A549 (cell line): ENCODE data around the gene PRPSAP2. TPM values are rescaled to one million over a fixed set of nuclear protein-coding genes. Genes with fewer than 3 reads are reported as not detected.

Experiments
- ATAC-seq, 2 experiments: fragments of 200-7000 bp in 1 of 2; fragments of >200 bp in 1 of 2; cut with Nextera tagmentation in 1 of 2; cut with Tn5 transposase in 1 of 2; 3 replicates each; pipeline versions ENCODE4 v1.8.0 to v1.9.1; 2018 to 2020; ENCODE audit warnings: mild to moderate bottlenecking in 1 of 2, moderate library complexity in 1 of 2
- CTCF ChIA-PET: fragments of 300-600 bp; sonication (Branson Sonifier 250); formaldehyde crosslinking; extraction: SDS; loops from one replicate; lab custom pipeline; 2021; ENCODE audit warnings: antibody characterized with exemption, inconsistent platforms; lab: Yijun Ruan, JAX
- POLR2A ChIA-PET: fragments of 350-600 bp; formaldehyde crosslinking; extraction: SDS; loops from one replicate; lab custom pipeline; 2021; ENCODE audit warnings: antibody characterized with exemption, inconsistent platforms; lab: Yijun Ruan, JAX
- DNase-seq, 2 experiments: peaks; one replicate each; pipeline versions ENCODE4 v3.0.0 to v3.0.0-alpha.2; 2011 to 2016; ENCODE audit warnings: low read depth in 1 of 2, low spot score in 1 of 2
- FAIRE-seq: peaks from 2 replicates; lab custom pipeline; 2011; peaks lifted over from hg19 to GRCh38; lab: Jason Lieb, UNC
- H3K27ac ChIP-seq, 2 experiments: fragments of >200 bp; sonication (Bioruptor Twin); formaldehyde crosslinking; 3 replicates each; pipeline ENCODE4 v1.5.1; 2016 to 2017
- H3K4me1 ChIP-seq: fragments of >200 bp; sonication (Bioruptor Twin); formaldehyde crosslinking; 3 replicates; pipeline ENCODE4 v1.6.1; 2016
- H3K4me2 ChIP-seq: fragments of >200 bp; sonication (Bioruptor Twin); formaldehyde crosslinking; 3 replicates; pipeline ENCODE4 v1.6.1; 2016
- H3K4me3 ChIP-seq: fragments of >200 bp; sonication (Bioruptor Twin); formaldehyde crosslinking; 3 replicates; pipeline ENCODE4 v1.5.1; 2016
- H3K9me3 ChIP-seq: fragments of >200 bp; sonication (Bioruptor Twin); formaldehyde crosslinking; 3 replicates; pipeline ENCODE4 v1.6.1; 2016
- BHLHE40 ChIP-seq: IDR thresholded peaks from 2 replicates; pipeline ENCODE4 v1.6.1; 2012; ENCODE audit warnings: low read depth, low read length, inconsistent platforms
- CHD2 ChIP-seq: fragments of 150-350 bp; IDR thresholded peaks from 2 replicates; pipeline ENCODE4 v1.6.1; 2014; ENCODE audit warnings: low read length; ENCODE audit not compliant: partially characterized antibody
- CHD4 ChIP-seq: fragments of 200-600 bp; sonication (generic); IDR thresholded peaks from 2 replicates; pipeline ENCODE4 v1.6.1; 2016; ENCODE audit warnings: antibody characterized with exemption, mild to moderate bottlenecking, borderline replicate concordance
- CTCF ChIP-seq: fragments of >200 bp; sonication (Bioruptor Twin); formaldehyde crosslinking; IDR thresholded peaks from 3 replicates; pipeline ENCODE4 v1.5.1; 2016
- EHF ChIP-seq: fragments of 250-450 bp; sonication (Bioruptor Pico); IDR thresholded peaks from 2 replicates; pipeline ENCODE4 v1.5.0; 2020; ENCODE audit warnings: mild to moderate bottlenecking
- EHMT2 ChIP-seq: fragments of 200-600 bp; sonication (generic); IDR thresholded peaks from 2 replicates; pipeline ENCODE4 v1.6.1; 2016; ENCODE audit warnings: antibody characterized with exemption, low read depth, mild to moderate bottlenecking, moderate library complexity
- EP300 ChIP-seq, 2 experiments: fragments of >200 bp; sonication (Bioruptor Twin); formaldehyde crosslinking; IDR thresholded peaks; 2 replicates in 1 of 2; 3 replicates in 1 of 2; pipeline ENCODE4 v1.6.1; 2016 to 2017
- ESRRA ChIP-seq: fragments of 150-350 bp; IDR thresholded peaks from 2 replicates; pipeline ENCODE4 v1.6.1; 2014; ENCODE audit warnings: mild to moderate bottlenecking, low read length, borderline replicate concordance
- FOSL2 ChIP-seq, 2 experiments: fragments of 450-650 bp in 1 of 2; fragments of >200 bp in 1 of 2; sonication (Bioruptor Twin) in 1 of 2; formaldehyde crosslinking; IDR thresholded peaks; 2 replicates each; pipeline versions ENCODE4 v1.5.0 to v1.6.1; 2016 to 2020; ENCODE audit warnings: mild to moderate bottlenecking in 1 of 2, moderate library complexity in 1 of 2
- HES2 ChIP-seq: fragments of >200 bp; sonication (Bioruptor Twin); formaldehyde crosslinking; IDR thresholded peaks from 2 replicates; pipeline ENCODE4 v1.6.1; 2016
- HEYL ChIP-seq: fragments of 250-450 bp; sonication (Bioruptor Pico); IDR thresholded peaks from 2 replicates; pipeline ENCODE4 v1.8.0; 2021; ENCODE audit warnings: mild to moderate bottlenecking, moderate library complexity
- HMGXB4 ChIP-seq: fragments of 250-450 bp; sonication (Bioruptor Pico); IDR thresholded peaks from 2 replicates; pipeline ENCODE4 v1.5.0; 2021; ENCODE audit warnings: mild to moderate bottlenecking, moderate library complexity, borderline replicate concordance
- HOXA7 ChIP-seq: fragments of 250-450 bp; sonication (Bioruptor Pico); IDR thresholded peaks from 2 replicates; pipeline ENCODE4 v1.5.0; 2020; ENCODE audit warnings: mild to moderate bottlenecking, moderate library complexity
- HOXB13 ChIP-seq: fragments of 250-450 bp; sonication (Bioruptor Pico); IDR thresholded peaks from 2 replicates; pipeline ENCODE4 v1.5.0; 2020; ENCODE audit warnings: low read depth, mild to moderate bottlenecking, moderate library complexity
- JUNB ChIP-seq: fragments of >200 bp; sonication (Bioruptor Twin); formaldehyde crosslinking; IDR thresholded peaks from 2 replicates; pipeline ENCODE4 v1.6.1; 2016
- KDM1A ChIP-seq: fragments of 200-600 bp; sonication (generic); IDR thresholded peaks from 2 replicates; pipeline ENCODE4 v1.6.1; 2016; ENCODE audit warnings: low read depth, mild to moderate bottlenecking
- MAFK ChIP-seq: fragments of 450-650 bp; IDR thresholded peaks from 2 replicates; pipeline ENCODE4 v1.6.1; 2014; ENCODE audit not compliant: partially characterized antibody
- MAX ChIP-seq: IDR thresholded peaks from 2 replicates; pipeline ENCODE4 v1.6.1; 2012
- NR3C1 ChIP-seq: fragments of >200 bp; sonication (Bioruptor Twin); formaldehyde crosslinking; IDR thresholded peaks from 3 replicates; pipeline ENCODE4 v1.6.1; 2017
- PBX3 ChIP-seq: IDR thresholded peaks from 2 replicates; pipeline ENCODE4 v1.6.1; 2012
- PHF8 ChIP-seq: fragments of 200-600 bp; sonication (generic); IDR thresholded peaks from 2 replicates; pipeline ENCODE4 v1.6.1; 2016; ENCODE audit warnings: low read depth, mild to moderate bottlenecking, antibody characterized with exemption, moderate library complexity, borderline replicate concordance
- POLR2AphosphoS2 ChIP-seq: conservative IDR thresholded peaks from 2 replicates; pipeline ENCODE4 v1.6.1; 2012; ENCODE audit warnings: low read length, improper control_type of control experiment, inconsistent platforms
- RARB ChIP-seq: fragments of 250-450 bp; sonication (Bioruptor Pico); IDR thresholded peaks from 2 replicates; pipeline ENCODE4 v1.8.0; 2021; ENCODE audit warnings: mild to moderate bottlenecking, moderate library complexity
- SMC3 ChIP-seq: fragments of >200 bp; sonication (Bioruptor Twin); formaldehyde crosslinking; IDR thresholded peaks from 3 replicates; pipeline ENCODE4 v1.6.1; 2018; ENCODE audit warnings: inconsistent platforms
- TFCP2L1 ChIP-seq: fragments of 250-450 bp; sonication (Bioruptor Pico); IDR thresholded peaks from 2 replicates; pipeline ENCODE4 v1.5.0; 2021; ENCODE audit warnings: mild to moderate bottlenecking
- USF2 ChIP-seq: fragments of 450-650 bp; IDR thresholded peaks from 2 replicates; pipeline ENCODE4 v1.6.1; 2014; ENCODE audit warnings: antibody characterized with exemption
- ZNF302 ChIP-seq: fragments of 250-450 bp; sonication (Bioruptor Pico); IDR thresholded peaks from 2 replicates; pipeline ENCODE4 v1.9.0; 2021; ENCODE audit warnings: inconsistent platforms, mild to moderate bottlenecking, moderate library complexity
- ZSCAN20 ChIP-seq: fragments of 250-450 bp; sonication (Bioruptor Pico); IDR thresholded peaks from 2 replicates; pipeline ENCODE4 v1.8.0; 2022; ENCODE audit warnings: mild to moderate bottlenecking, moderate library complexity
- WGBS: methylation state at CpG from one replicate; pipeline ENCODE4 v1.1.6; 2017; ENCODE audit errors: missing lambda C conversion rate; 5-methylcytosine and 5-hydroxymethylcytosine counted together
- polyA plus RNA-seq, 4 experiments: library from polyadenylated mRNA; depleted of rRNA in 3 of 4; stranded (reverse); fragments of >200 nt; fragmentation: RNase III in 1 of 4; extraction: RNeasy Plus Mini Kit Qiagen cat#74134 plus additional on column Dnase treatment in 1 of 4; gene quantifications; 2 replicates in 3 of 4; 3 replicates in 1 of 4; pipeline ENCODE4 v1.2.3, GENCODE V29; 2011 to 2017

The PRPSAP2 gene
- polyA plus RNA-seq, 2 of the 4 experiments (the other 2 are of a cell fraction): 53.3 to 82.1 TPM

- H3K9me3 ChIP-seq: no peaks in the 10 kb centered on the region
- TF ChIP-seq EHMT2: no peak
- TF ChIP-seq POLR2AphosphoS2: no peak
- TF ChIP-seq HEYL (CRISPR knock-in tag): no peak
- TF ChIP-seq HOXB13 (CRISPR knock-in tag): no peak
- no peak for TF ChIP-seq HES2
- no peak for TF ChIP-seq KDM1A
- TF ChIP-seq USF2: no peak
- TF ChIP-seq BHLHE40: no peak
- POLR2A ChIA-PET: no interaction called here
- FAIRE-seq (peak; percentile 13), DNase-seq (no peak), ATAC-seq (no peak)
- WGBS: 75% methylated on average over 8 of the region's 8 CpGs
- no peak overlapping the region for H3K4me2 ChIP-seq
- H3K4me1 ChIP-seq: 0 out of 3 replicates have a peak, but pooled peaks cover 4% of the 10 kb centered on the region
- H3K4me3 ChIP-seq: no peak overlapping the region
- CTCF ChIA-PET: interaction anchor here (1.2 to 4.8 kb wide), 4 partner anchors 7 to 83 kb away, joined by 3 to 28 read pairs (median 6); no protein-coding TSS in a partner anchor
- H3K27ac ChIP-seq: peak overlapping the region in 1 of 2 experiments; percentile 6; a peak in 1 of 6 replicates
Observed at GRCh38 chr17:18937981-18938691, 80.2 kb downstream of the PRPSAP2 start.

GRCh38 chr17:18938692-18939023 lies 80.7 kb downstream of the PRPSAP2 start:
- 78% methylated on average over 2 of the region's 2 CpGs for WGBS
- TF ChIP-seq HOXA7 (CRISPR knock-in tag) (no peak), FOSL2 (IDR thresholded peaks at IDR 0.05) (no peak), FOSL2 (CRISPR knock-in tag; IDR thresholded peaks at IDR 0.05) (no peak), KDM1A (no peak), JUNB (no peak), RARB (CRISPR knock-in tag) (no peak), ZSCAN20 (CRISPR knock-in tag) (no peak), EHMT2 (no peak), ESRRA (no peak), EHF (CRISPR knock-in tag) (no peak), HEYL (CRISPR knock-in tag) (no peak), PHF8 (no peak), NR3C1 (no peak)

GRCh38 chr17:18944646-18945045 lies 86.7 kb downstream of the PRPSAP2 start:
- H3K9me3 ChIP-seq: no peaks in the 10 kb centered on the region
- 0 out of 3 replicates have a peak, but pooled peaks cover 2% of the 10 kb centered on the region for H3K4me1 ChIP-seq
- ChIA-PET CTCF (interaction anchor here (0.7 to 4.7 kb wide), 4 partner anchors 8 to 16 kb away, joined by 3 to 26 read pairs (median 3); no protein-coding TSS in a partner anchor), POLR2A (interaction anchor here (0.6 kb wide), 1 partner anchor 75 kb away, joined by 5 read pairs; no protein-coding TSS in a partner anchor)
- no peak overlapping the region for H3K4me2 ChIP-seq
- no peak overlapping the region for H3K4me3 ChIP-seq
- H3K27ac ChIP-seq: no peak overlapping the region
- WGBS: 60% methylated on average over 5 of the region's 5 CpGs
- ATAC-seq (no peak), FAIRE-seq (peak; percentile 94), DNase-seq (no peak)
- TF ChIP-seq CHD2 (no peak), ZNF302 (CRISPR knock-in tag) (no peak), CHD4 (no peak), JUNB (no peak), MAX (no peak), CTCF (no peak), TFCP2L1 (CRISPR knock-in tag) (no peak), SMC3 (no peak), PBX3 (no peak), MAFK (no peak), EP300 (IDR thresholded peaks at IDR 0.05) (no peak), HMGXB4 (CRISPR knock-in tag) (no peak)

More at GRCh38 chr17:18938692-18939023, 80.7 kb downstream of the PRPSAP2 start:
- CTCF ChIA-PET: interaction anchor here (1.2 to 4.8 kb wide), 4 partner anchors 8 to 83 kb away, joined by 3 to 28 read pairs (median 6); no protein-coding TSS in a partner anchor
- Histone ChIP-seq H3K4me2 (no peak overlapping the region), H3K27ac (peak overlapping the region in 1 of 2 experiments; percentile 6; a peak in 1 of 6 replicates), H3K9me3 (no peaks in the 10 kb centered on the region), H3K4me1 (0 out of 3 replicates have a peak, but pooled peaks cover 4% of the 10 kb centered on the region), H3K4me3 (no peak overlapping the region)
- FAIRE-seq (peak; percentile 18), DNase-seq (no peak), ATAC-seq (no peak; a peak in 1 of 6 replicates)
- POLR2A ChIA-PET: no interaction called here
